ENCODE measurements around the gene HS1BP3. TPM values are rescaled to one million over a fixed set of nuclear protein-coding genes. Genes with fewer than 3 reads are reported as not detected.

The HS1BP3 gene
- total RNA-seq, 1 donor from 2014 or later: 33.6 TPM

GRCh38 chr2:20625491-20626391, 25.2 kb downstream of the HS1BP3 start:
- Mint-ChIP-seq H3K27me3 (ENCODE audit: unreplicated experiment) (peaks cover 11% of the 10 kb centered on the region), H3K9me3 (ENCODE audit: unreplicated experiment) (no peaks in the 10 kb centered on the region), H3K4me3 (ENCODE audit: unreplicated experiment) (no peak overlapping the region), H3K4me1 (ENCODE audit: unreplicated experiment) (peaks cover 4% of the 10 kb centered on the region), H3K36me3 (ENCODE audit: low read depth, unreplicated experiment) (peaks cover 9% of the 10 kb centered on the region), H3K27ac (ENCODE audit: unreplicated experiment) (no peak overlapping the region)
- no peak for DNase-seq (ENCODE audit: low spot score)
- TF ChIP-seq CTCF (IDR thresholded peaks at IDR 0.05; ENCODE audit: unreplicated experiment): no peak

- Mint-ChIP-seq H3K27ac (ENCODE audit: unreplicated experiment) (no peak overlapping the region), H3K9me3 (ENCODE audit: unreplicated experiment) (no peaks in the 10 kb centered on the region), H3K27me3 (ENCODE audit: unreplicated experiment) (peaks cover 9% of the 10 kb centered on the region), H3K4me1 (ENCODE audit: unreplicated experiment) (peaks cover 4% of the 10 kb centered on the region), H3K36me3 (ENCODE audit: low read depth, unreplicated experiment) (peaks cover 10% of the 10 kb centered on the region), H3K4me3 (ENCODE audit: unreplicated experiment) (no peak overlapping the region)
- DNase-seq (ENCODE audit: low spot score): no peak
- no peak for TF ChIP-seq CTCF (IDR thresholded peaks at IDR 0.05; ENCODE audit: unreplicated experiment)
These were observed 25.9 kb downstream of the HS1BP3 start for GRCh38 chr2:20624884-20625485.

- Mint-ChIP-seq H3K27me3 (ENCODE audit: unreplicated experiment) (peaks cover 9% of the 10 kb centered on the region), H3K27ac (ENCODE audit: unreplicated experiment) (no peak overlapping the region), H3K4me1 (ENCODE audit: unreplicated experiment) (peaks cover 4% of the 10 kb centered on the region), H3K9me3 (ENCODE audit: unreplicated experiment) (no peaks in the 10 kb centered on the region), H3K36me3 (ENCODE audit: low read depth, unreplicated experiment) (peaks cover 13% of the 10 kb centered on the region), H3K4me3 (ENCODE audit: unreplicated experiment) (no peak overlapping the region)
- DNase-seq (ENCODE audit: low spot score): no peak
- TF ChIP-seq CTCF (IDR thresholded peaks at IDR 0.05; ENCODE audit: unreplicated experiment): no peak
These were observed 26.6 kb downstream of the HS1BP3 start for GRCh38 chr2:20624156-20624883.

- Mint-ChIP-seq H3K9me3 (ENCODE audit: unreplicated experiment) (no peaks in the 10 kb centered on the region), H3K4me3 (ENCODE audit: unreplicated experiment) (no peak overlapping the region), H3K27me3 (ENCODE audit: unreplicated experiment) (peaks cover 9% of the 10 kb centered on the region), H3K4me1 (ENCODE audit: unreplicated experiment) (peaks cover 4% of the 10 kb centered on the region), H3K36me3 (ENCODE audit: low read depth, unreplicated experiment) (peaks cover 14% of the 10 kb centered on the region), H3K27ac (ENCODE audit: unreplicated experiment) (no peak overlapping the region)
- TF ChIP-seq CTCF (IDR thresholded peaks at IDR 0.05; ENCODE audit: unreplicated experiment): no peak
- DNase-seq (ENCODE audit: low spot score): no peak
These were observed 27.1 kb downstream of the HS1BP3 start for GRCh38 chr2:20623741-20624155.

All from endothelial cell (in vitro differentiated cells).